CD1c-positive myeloid dendritic cell (primary cell): Measurements from ENCODE around the gene SHE.

ENCODE experiments used
- DNase-seq: peaks from one replicate; pipeline ENCODE4 v3.0.0-alpha.2; 2016; ENCODE audit errors: extremely low spot score

The SHE gene

DNA sequence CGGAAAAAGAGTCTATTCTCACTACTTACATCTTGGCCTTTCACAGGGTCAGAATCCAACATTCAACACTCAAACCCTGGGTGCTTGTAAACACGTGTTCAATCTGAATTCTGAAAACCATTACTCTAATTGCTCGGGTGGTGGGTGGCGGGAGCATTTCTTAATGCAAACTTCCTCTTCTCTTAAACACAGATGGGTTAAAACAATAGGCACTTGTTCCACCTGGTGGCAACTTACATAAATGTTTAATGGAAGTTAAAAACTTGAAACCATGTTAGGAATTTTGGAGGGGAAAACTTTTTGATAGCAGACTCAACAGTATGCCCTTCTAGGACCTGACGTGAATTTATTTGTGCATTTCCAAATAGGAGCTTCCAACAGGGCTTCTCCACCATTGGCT lies 23.6 kb downstream of the SHE start:
- DNase-seq = peak; percentile 88

DNA sequence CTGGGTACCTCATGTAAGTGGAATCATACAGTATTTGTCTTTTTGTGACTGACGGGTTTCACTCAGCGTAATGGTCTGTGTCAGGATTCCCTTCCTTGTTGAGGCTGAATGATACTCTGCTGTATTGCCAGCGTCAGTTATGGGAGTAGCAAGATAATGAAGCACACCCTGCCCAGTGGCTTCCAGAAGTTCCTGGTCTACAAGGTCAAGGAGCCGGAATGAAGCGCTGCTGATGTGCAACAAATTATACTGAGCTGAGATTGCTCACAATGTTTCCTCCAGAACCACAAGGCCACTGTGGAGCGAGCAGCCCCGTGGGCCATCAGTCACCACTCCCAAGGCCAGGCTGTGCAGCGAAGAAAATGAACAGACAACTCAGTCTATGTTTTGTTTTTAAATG lies 24.2 kb downstream of the SHE start:
- DNase-seq = no peak

GRCh38 chr1:154476791-154477190 lies 25.4 kb downstream of the SHE start:
- no peak for DNase-seq

GRCh38 chr1:154474802-154475201 lies 27.4 kb downstream of the SHE start:
- DNase-seq = peak; percentile 79

DNA sequence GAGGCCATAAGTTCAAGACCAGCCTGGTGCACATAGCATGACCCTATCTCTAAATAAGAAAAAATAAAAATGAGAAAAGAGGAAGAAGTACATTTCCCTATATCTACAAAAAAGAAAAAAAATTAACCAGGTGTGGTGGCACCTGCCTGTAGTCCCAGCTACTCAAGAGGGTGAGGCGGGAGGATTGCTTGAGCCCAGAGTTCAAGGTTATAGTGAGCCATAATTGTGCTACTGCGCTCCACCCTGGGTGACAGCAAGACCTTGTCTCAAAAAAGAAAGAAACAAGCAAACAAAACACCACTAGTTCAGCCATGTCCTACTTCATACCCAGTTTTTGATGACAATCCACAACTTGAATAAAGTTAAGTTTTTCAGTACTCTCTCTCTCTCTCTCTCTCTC lies 30.9 kb downstream of the SHE start:
- no peak for DNase-seq

GRCh38 chr1:154469844-154470560 lies 32.2 kb downstream of the SHE start:
- DNase-seq = no peak

- DNase-seq = no peak
Measured at GRCh38 chr1:154468535-154469250, 33.5 kb downstream of the SHE start.

GRCh38 chr1:154467434-154468102 lies 34.6 kb downstream of the SHE start:
- DNase-seq = no peak

DNA sequence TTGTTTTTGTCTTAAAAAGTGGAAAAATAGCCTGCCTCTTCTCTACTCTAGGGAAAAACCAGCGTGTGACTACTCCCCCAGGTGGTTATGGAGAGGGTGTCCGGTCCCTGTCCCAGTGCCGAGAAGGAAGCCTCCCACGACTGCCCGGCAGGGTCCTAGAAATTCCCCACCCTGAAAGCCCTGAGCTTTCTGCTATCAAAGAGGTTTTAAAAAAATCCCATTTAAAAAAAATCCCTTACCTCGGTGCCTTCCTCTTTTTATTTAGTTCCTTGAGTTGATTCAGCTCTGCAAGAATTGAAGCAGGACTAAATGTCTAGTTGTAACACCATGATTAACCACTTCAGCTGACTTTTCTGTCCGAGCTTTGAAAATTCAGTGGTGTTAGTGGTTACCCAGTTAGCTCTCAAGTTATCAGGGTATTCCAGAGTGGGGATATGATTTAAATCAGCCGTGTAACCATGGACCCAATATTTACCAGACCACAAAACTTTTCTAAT lies 35.2 kb downstream of the SHE start:
- DNase-seq = peak; percentile 58

- peak; percentile 67 for DNase-seq
Measured at GRCh38 chr1:154466206-154466605, 36.0 kb downstream of the SHE start.

DNA sequence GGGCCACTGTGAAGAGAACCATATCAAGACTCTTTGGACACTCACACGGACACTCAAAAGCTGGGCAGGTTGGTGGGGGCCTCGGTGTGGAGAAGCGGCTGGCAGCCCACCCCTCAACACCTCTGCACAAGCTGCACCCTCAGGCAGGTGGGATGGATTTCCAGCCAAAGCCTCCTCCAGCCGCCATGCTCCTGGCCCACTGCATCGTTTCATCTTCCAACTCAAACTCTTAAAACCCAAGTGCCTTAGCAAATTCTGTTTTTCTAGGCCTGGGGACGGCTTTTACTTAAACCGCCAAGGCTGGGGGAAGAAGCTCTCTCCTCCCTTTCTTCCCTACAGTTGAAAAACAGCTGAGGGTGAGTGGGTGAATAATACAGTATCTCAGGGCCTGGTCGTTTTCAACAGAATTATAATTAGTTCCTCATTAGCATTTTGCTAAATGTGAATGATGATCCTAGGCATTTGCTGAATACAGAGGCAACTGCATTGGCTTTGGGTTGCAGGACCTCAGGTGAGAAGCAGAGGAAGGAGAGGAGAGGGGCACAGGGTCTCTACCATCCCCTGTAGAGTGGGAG lies 36.5 kb downstream of the SHE start:
- peak; percentile 67 for DNase-seq

DNA sequence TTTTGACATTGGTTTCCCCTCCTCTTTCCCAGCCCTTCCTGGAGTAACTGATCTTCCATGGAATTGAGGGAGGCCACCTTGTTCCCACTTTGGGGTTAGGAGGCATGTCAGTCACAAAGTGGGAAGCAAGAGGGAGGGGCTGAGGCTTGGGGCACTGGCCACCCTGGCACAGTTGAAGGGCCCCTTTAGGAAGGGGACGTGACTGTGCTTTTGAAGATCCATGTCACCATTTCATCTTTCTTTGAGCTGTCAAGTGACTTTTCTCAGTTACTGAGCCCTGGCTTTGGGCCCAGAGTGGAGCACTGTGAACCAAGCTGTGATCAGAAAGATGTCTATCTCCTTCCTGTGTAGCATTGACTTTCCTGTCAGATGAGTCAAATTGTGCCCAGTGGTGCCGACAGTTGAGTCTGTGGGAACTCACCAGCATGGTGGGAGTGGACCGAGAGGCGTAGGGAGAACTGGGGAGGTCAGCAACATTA lies 38.7 kb downstream of the SHE start:
- DNase-seq = peak; percentile 86

- DNase-seq = no peak
Measured at GRCh38 chr1:154460695-154461260, 41.4 kb downstream of the SHE start.

DNA sequence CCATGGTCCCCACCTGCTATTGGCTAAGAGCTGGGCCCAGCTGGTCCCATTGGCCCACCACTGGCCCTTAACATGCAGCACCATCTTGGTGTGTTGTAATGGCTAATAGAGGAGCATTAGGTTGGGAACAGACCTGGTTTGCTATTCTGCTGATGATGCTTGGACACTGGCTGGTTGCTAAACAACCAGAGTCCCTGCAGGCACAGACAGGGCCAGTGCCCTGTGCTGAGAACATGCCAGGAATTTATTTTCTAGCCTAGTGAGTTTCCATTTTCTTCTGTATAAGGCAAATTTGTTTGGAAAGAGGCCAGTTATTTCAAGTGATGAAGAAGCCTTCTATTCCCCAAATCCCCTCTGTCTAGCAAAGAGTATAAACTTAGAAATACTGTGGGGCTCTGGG lies 43.1 kb downstream of the SHE start:
- DNase-seq = no peak

- peak; percentile 56 for DNase-seq
Measured at GRCh38 chr1:154456631-154457030, 45.6 kb downstream of the SHE start.

DNA sequence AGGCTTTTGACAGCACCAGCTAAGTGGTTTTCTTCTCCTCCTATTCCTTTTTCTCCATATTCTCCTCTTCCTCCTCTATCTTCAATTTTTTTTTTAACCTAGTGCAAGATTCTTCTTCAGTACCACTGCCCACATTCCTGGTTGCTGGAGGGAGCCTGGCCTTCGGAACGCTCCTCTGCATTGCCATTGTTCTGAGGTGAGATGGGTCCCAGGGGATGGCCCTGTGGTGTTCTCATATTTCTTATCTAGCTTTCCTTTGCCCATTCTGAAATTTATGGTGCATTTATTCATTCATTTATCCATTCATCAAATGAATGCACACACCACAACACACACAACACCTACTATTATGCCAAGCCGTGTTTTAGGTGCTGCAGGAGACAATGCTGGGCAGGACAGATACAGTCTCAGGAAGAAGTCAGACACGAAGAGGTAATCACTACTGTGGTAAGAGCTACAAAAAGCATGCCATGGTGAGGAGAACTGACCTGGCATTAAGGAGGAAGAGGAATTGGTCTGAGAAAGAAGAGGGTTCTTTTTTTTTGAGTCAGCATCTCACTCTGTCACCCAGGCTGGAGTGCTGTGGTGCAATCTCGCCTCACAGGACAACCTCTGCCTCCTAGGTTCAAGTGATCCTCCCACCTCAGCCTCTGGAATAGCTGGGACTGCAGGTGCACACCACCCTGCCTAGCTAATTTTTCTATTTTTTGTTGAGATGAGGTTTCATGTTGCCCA lies 47.7 kb downstream of the SHE start:
- peak; percentile 72 for DNase-seq

GRCh38 chr1:154453574-154454352 lies 48.4 kb downstream of the SHE start:
- peak; percentile 56 for DNase-seq

GRCh38 chr1:154453161-154453560 lies 49.1 kb downstream of the SHE start:
- DNase-seq = peak; percentile 30

DNA sequence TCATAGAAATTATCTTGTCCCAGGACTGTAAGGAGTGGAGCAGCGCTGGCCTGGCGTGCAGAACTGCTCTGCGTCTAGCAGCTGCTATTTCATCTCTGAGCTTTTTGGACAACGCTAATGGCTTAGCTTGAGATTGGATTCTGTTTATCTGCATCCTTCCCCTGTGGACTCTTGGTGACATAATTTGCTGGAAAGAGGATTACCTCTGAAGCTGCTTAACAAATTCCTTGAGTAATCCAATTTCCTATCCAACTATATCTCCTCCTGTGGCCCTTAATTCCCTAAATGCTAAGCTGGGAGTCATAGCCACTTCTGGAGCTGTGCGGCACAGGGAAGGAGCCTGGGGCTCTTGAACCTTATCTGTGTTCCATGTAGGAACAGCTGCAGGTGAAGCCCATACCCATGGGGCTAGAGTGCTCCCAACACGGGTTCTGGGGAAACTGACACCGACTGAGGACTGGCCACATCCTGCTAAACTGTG lies 53.8 kb downstream of the SHE start:
- no peak for DNase-seq

DNA sequence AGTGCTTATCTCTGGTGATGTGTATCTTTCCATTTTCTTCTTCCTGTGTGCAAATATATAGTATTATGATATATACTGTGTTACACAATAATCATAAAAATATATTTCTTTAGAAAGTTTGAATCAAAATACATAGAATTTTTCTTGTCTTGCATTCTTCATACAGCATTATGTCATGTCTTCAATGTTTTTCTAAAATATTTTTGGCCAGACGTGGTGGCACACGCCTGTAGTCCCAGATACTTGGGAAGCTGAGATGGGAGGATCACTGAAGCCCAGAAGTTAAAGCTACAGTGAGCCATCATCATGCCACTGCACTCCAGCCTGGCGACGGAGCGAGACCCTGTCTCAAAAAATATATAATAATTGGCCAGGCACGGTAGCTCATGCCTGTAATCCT lies 55.4 kb downstream of the SHE start:
- DNase-seq = no peak
